ENCODE data around the gene FAM3C. TPM values are rescaled to one million over a fixed set of nuclear protein-coding genes. Genes with fewer than 3 reads are reported as not detected.
"Not testable (repeated sequence)": the region's sequence is repeated elsewhere in the genome, so short reads cannot be mapped to it uniquely, and the experiment has no call there.

Gene FAM3C
- total and polyA plus RNA-seq, 2 experiments from 2014 or later = 38.6 to 52.4 TPM

DNA sequence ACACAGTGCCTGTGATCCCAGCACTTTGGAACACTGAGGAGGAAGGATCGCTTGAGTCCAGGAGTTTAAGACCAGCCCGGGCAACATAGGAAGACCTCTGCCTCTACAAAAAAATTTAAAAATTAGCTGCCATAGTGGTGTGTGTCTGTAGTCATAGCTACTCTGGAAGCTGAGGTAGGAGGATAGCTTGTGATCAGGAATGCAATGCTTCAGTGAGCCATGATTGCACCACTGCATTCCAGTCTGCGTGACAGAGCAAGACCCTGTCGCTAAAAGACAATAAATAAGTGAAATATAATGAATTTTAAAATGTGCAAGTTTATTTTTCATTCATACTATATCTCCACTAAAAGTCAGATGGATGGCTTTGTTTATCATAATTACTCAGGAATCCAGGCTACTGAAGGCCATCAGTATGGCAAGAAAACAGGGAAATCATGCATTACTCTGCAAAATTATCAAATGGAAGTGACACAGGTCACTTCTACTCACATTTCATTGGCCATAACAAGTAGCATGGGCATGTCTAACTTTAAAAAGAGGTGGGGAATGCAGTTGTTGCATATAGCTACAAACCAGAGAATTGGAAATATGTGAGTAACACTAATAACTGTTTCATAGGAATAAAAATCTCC is 32.9 kb upstream of the FAM3C start:
- Histone ChIP-seq H3K79me2 (ENCODE audit: insufficient read depth) (no peaks in the 10 kb centered on the region), H3K9me3 (ENCODE audit: low read depth) (no peaks in the 10 kb centered on the region), H3K4me2 (ENCODE audit: unreplicated experiment) (no peak overlapping the region), H3K4me1 (ENCODE audit: insufficient read depth) (no peaks in the 10 kb centered on the region), H3K4me3 (no peak overlapping the region), H3K36me3 (ENCODE audit: low read depth) (no peaks in the 10 kb centered on the region), H4K20me1 (ENCODE audit: insufficient read depth) (no peaks in the 10 kb centered on the region), H3K27ac (no peak overlapping the region), H3F3A (ENCODE audit: insufficient read depth) (no peaks in the 10 kb centered on the region), H2AFZ (no peak overlapping the region), H3K27me3 (replicated peaks; ENCODE audit: insufficient read depth) (no peaks in the 10 kb centered on the region; the same call in 1 of the 2 replicates), H3K9me2 (ENCODE audit: insufficient read depth) (no peaks in the 10 kb centered on the region), H3K9ac (no peak overlapping the region)
- peak; percentile 38 for DNase-seq
- TF ChIP-seq EZH2 (IDR thresholded peaks at IDR 0.05; ENCODE audit: insufficient read depth, poor library complexity, severe bottlenecking) (no peak), EZH2phosphoT487 (IDR thresholded peaks at IDR 0.05; ENCODE audit: insufficient read depth, low read depth) (no peak)
- 60 to 70% methylated on average over 4 of the region's 4 CpGs for WGBS, 2 experiments (ENCODE audit: low coverage in 1 of 2, low lambda C conversion rate in 2 of 2, missing lambda C conversion rate in 2 of 2)
- in situ Hi-C loops (cut with MboI) = no loop called here

DNA sequence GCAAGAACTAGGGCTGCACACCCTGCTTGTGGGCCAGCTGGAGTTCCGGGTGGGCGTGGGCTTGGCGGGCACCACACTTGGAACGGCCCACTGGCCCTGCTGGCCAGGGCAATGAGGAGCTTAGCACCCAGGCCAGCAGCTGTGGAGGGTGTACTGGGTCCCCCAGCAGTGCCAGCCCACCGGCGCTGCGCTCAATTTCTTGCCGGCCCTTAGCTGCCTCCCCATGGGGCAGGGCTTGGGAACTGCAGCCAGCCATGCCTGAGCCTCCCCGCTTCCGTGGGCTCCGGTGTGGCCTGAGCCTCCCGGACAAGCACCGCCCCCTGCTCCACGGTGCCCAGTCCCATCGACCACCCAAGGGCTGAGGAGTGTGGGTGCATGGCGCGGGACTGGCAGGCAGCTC is 25.6 kb upstream of the FAM3C start:
- H3K27ac ChIP-seq; H3K36me3 ChIP-seq (ENCODE audit: low read depth); H3K27me3 ChIP-seq (replicated peaks; ENCODE audit: insufficient read depth); H3K79me2 ChIP-seq (ENCODE audit: insufficient read depth); in situ Hi-C loops (cut with MboI); H3K9me2 ChIP-seq (ENCODE audit: insufficient read depth); DNase-seq; H3K4me1 ChIP-seq (ENCODE audit: insufficient read depth); H3K9ac ChIP-seq; H3K9me3 ChIP-seq (ENCODE audit: low read depth); H4K20me1 ChIP-seq (ENCODE audit: insufficient read depth); H3K4me3 ChIP-seq; H3K4me2 ChIP-seq (ENCODE audit: unreplicated experiment); H2AFZ ChIP-seq; H3F3A ChIP-seq (ENCODE audit: insufficient read depth): not testable (repeated sequence)
- 87 to 90% methylated on average over 11 to 17 of the region's 17 CpGs for WGBS, 2 experiments (ENCODE audit: low coverage in 1 of 2, low lambda C conversion rate in 2 of 2, missing lambda C conversion rate in 2 of 2)

DNA sequence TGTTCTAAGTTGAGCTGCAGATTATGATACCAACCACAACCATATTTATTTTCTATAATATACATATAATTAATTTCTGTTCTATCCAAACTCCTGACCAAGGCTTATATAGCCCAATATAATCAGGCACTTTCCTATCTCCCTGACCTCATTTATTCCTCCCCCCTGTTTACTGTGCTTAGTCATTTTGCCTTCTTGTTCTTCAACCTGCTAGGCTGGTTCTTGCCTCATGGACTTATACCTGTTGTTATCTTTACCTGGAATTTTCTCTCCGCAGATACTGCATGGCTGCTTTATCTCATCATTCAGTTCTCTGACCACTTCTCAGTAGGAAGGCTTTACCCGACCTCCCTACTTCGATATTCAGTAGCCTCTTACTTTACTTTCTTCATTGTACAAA is 24.9 kb upstream of the FAM3C start:
- TF ChIP-seq EZH2 (IDR thresholded peaks at IDR 0.05; ENCODE audit: insufficient read depth, poor library complexity, severe bottlenecking) (no peak), EZH2phosphoT487 (IDR thresholded peaks at IDR 0.05; ENCODE audit: insufficient read depth, low read depth) (no peak)
- 57 to 59% methylated on average over 3 of the region's 3 CpGs for WGBS, 2 experiments (ENCODE audit: low coverage in 1 of 2, low lambda C conversion rate in 2 of 2, missing lambda C conversion rate in 2 of 2)

DNA sequence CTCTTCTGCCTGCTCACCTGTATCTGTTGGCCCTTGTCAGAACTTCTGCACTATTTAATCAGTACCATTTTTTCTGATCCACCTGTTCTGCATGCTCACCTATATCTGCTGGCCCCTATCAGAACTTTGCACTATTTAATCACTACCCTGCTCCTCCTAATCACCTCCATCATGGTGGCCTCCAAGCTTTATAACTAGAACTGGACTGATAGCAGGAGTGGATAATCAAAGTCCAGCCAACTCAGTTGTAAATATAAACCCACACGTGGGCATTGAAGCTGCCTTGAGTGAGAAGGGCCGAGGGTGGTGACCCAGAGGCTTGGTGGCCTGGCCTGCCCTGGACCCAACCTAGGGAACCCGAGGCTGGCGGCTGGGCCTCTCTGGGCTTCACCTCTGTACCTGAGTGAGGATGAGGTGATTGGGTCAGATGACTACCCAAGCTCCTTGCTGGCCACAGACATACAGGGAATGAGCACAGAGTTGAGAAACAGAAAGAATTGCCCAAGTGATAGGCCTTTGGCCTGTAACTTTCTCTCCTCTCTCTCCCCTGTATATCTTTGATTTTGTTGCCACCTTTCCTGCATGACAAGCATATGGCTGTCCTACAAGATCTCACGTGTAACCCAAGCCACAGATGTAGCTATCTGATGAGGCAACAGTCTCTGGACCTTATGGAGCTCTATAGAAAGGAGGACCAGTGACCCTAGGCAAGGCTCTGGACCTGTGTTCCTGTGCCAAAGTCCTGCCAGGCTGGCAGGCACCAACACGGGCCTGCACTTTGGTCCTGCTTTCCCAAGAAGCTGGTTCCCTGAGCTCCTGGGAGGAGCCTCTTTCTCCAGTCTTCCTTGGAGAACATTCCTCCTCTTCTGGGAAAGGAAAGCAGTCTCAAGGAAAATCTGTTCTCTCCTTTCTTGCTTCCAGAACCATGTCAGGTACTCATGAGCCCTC is 23.4 kb upstream of the FAM3C start:
- H3K27me3 ChIP-seq (replicated peaks; ENCODE audit: insufficient read depth) = 0 out of 2 replicates have a peak, but pooled peaks cover 6% of the 10 kb centered on the region
- H3K9me2 ChIP-seq (ENCODE audit: insufficient read depth) = no peaks in the 10 kb centered on the region
- in situ Hi-C loops (cut with MboI) = no loop called here
- no peak overlapping the region for H2AFZ ChIP-seq
- H3K27ac ChIP-seq = no peak overlapping the region
- TF ChIP-seq EZH2 (IDR thresholded peaks at IDR 0.05; ENCODE audit: insufficient read depth, poor library complexity, severe bottlenecking) (no peak), EZH2phosphoT487 (IDR thresholded peaks at IDR 0.05; ENCODE audit: insufficient read depth, low read depth) (no peak)
- no peaks in the 10 kb centered on the region for H3K36me3 ChIP-seq (ENCODE audit: low read depth)
- no peak overlapping the region for H3K4me3 ChIP-seq
- no peaks in the 10 kb centered on the region for H4K20me1 ChIP-seq (ENCODE audit: insufficient read depth)
- DNase-seq = no peak
- no peak overlapping the region for H3K4me2 ChIP-seq (ENCODE audit: unreplicated experiment)
- whole genome bisulfite sequencing, 2 experiments (ENCODE audit: low coverage in 1 of 2, low lambda C conversion rate in 2 of 2, missing lambda C conversion rate in 2 of 2) = 41 to 44% methylated on average over 6 of the region's 6 CpGs
- H3K79me2 ChIP-seq (ENCODE audit: insufficient read depth) = no peaks in the 10 kb centered on the region
- no peaks in the 10 kb centered on the region for H3K4me1 ChIP-seq (ENCODE audit: insufficient read depth)
- H3K9me3 ChIP-seq (ENCODE audit: low read depth) = no peaks in the 10 kb centered on the region
- no peak overlapping the region for H3K9ac ChIP-seq
- H3F3A ChIP-seq (ENCODE audit: insufficient read depth) = no peaks in the 10 kb centered on the region

More for the DNA sequence above, 24.9 kb upstream of the FAM3C start:
- Histone ChIP-seq H2AFZ (no peak overlapping the region), H3K36me3 (ENCODE audit: low read depth) (no peaks in the 10 kb centered on the region), H3F3A (ENCODE audit: insufficient read depth) (no peaks in the 10 kb centered on the region), H3K4me3 (no peak overlapping the region), H3K9me3 (ENCODE audit: low read depth) (no peaks in the 10 kb centered on the region), H3K27me3 (replicated peaks; ENCODE audit: insufficient read depth) (0 out of 2 replicates have a peak, but pooled peaks cover 6% of the 10 kb centered on the region), H3K27ac (no peak overlapping the region), H3K4me1 (ENCODE audit: insufficient read depth) (no peaks in the 10 kb centered on the region), H3K9ac (no peak overlapping the region), H4K20me1 (ENCODE audit: insufficient read depth) (no peaks in the 10 kb centered on the region), H3K9me2 (ENCODE audit: insufficient read depth) (no peaks in the 10 kb centered on the region), H3K79me2 (ENCODE audit: insufficient read depth) (no peaks in the 10 kb centered on the region), H3K4me2 (ENCODE audit: unreplicated experiment) (no peak overlapping the region)
- no peak for DNase-seq
- in situ Hi-C loops (cut with MboI) = no loop called here
